ENCODE data around the gene RUFY3.
"Not testable (repeated sequence)": the region's sequence is repeated elsewhere in the genome, so short reads cannot be mapped to it uniquely, and the experiment has no call there.

RUFY3 gene

DNA sequence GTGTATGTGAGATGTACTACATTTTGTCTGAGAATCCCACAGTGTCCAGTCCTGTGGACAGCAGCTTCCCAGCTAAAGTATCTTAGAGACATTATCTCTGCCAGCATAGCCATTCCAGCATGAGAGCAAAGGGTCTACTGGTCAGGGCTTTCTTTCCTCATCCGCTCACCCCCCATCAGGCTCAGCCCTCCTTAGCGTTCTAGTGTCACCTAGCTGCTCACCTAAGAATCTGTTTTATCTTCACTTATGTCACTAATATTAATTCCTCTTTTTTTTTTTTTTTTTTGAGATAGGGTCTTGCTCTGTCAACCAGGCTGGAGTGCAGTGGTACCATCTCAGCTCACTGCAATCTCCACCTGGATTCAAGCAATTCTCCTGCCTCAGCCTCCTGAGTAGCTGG lies 15.6 kb downstream of the RUFY3 start:
- no peak for DNase-seq (ENCODE audit: low spot score)

DNA sequence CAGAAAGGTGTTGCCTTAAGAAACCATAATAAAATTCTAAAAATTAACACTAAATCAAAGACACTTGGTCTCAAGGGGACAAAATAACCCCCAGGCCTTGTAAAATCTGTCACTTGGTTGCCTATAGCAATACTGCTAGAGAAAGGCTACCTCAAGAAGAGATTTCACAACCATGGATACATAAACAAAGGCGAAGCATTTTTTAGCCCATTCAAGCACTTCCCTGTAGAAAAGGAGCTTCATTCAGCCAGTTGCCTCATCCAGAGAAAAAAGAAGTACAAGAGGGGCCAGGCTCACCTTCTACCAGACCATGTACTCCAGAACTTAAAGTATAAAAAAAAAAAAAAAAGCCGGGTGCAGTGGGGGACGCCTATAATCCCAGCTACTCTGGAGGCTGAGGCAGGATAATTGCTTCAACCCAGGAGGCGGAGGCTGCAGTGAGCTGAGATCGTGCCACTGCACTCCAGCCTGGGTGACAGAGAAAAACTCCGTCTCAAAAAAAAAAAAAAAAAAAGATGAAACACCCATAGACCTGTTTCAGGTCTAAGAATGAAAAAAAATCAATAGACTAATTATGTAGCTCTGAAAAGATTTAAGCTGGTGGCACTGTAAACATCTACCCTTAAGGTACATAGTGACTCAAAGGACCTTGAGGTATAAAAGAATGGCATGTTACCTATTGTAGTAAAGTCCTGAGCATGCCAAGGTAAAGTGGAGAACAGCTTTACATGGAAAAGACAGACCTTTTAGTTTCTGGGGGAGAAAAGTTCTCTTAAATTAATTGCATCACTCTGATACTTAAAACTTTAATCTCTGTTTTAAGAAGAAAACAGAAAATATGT lies 18.0 kb downstream of the RUFY3 start:
- DNase-seq (ENCODE audit: low spot score) = no peak

DNA sequence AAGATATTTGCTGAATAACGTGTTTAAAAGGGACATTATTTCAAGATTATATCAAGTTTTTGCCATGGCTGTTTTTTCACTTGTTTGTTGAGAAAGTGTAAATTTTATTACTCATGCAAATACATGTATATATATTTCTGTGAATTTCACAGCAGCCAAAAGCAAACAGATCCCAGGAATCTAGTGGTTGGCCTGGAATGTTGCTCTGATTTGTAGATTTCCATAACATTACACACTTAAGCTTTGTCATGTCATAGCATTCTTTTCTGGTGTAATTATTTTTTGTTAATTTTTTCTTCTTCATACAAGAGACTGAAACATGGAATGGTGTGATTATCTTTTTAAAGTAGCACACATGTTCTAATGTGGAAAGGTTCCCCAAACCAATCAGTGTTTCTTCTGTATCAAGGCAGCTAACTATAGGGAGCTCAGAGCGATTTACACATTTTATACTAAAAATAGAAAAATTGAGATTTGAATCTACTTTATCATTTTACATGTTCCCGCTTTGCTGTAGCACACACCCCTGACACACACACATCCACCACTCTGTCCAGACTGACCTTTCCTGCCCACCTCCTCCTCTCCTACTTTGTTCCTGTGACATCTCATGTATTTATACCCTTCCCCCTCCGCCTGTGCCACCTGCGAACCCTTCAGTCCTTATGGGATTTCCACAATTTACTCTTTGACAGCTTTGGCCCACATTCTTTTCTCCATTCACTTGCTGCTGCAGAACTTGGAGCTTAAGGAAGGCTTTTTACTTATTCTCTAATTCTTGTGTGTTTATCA lies 20.3 kb downstream of the RUFY3 start:
- DNase-seq (ENCODE audit: low spot score) = no peak

DNA sequence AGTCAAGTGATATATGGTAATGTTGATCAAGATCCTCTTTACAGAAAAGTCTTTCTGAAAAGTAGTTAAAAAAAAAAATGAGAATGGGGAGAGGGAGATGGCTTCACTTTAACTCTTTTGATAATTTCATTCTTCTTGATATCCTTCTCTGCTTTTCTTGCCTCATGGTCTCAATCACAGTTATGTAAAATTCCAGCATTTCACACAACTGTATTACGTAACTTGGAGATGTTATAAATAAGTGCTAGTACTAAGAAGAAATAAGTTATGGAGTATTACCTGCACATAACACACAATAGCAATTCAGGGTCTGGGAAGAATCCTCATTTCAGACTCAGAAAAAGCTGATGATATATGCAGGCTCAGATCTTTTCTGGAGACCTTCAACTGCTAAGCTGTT lies 22.0 kb downstream of the RUFY3 start:
- no peak for DNase-seq (ENCODE audit: low spot score)

DNA sequence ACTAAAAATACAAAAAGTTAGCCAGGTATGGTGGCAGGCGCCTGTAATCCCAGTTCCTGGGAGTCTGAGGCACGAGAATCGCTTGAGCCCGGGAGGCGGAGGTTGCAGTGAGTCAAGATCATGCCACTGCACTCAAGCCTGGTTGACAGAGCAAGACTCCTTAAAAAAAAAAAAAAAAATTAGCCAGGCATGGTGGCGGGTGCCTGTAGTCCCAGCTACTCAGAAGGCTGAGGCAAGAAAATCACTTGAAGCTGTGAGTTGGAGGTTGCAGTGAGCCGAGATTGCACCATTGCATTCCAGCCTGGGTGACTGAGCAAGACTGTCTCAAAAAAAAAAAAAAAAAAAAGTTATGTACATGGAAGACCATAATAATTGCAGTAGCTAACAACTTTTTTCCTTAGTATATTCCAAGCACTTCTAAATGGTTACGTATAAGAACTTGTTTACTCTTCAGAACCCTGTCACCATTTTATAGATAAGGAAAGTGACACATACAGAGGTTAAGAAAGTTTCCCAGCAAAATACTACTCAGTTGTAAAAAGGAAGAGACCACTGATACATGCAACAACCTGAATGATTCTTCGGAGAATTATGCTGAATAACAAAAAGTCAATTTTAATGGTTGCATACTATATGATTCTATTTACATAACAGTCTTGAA lies 24.5 kb downstream of the RUFY3 start:
- DNase-seq (ENCODE audit: low spot score) = no peak

GRCh38 chr4:70747874-70748273 lies 26.1 kb downstream of the RUFY3 start:
- DNase-seq (ENCODE audit: low spot score) = no peak

DNA sequence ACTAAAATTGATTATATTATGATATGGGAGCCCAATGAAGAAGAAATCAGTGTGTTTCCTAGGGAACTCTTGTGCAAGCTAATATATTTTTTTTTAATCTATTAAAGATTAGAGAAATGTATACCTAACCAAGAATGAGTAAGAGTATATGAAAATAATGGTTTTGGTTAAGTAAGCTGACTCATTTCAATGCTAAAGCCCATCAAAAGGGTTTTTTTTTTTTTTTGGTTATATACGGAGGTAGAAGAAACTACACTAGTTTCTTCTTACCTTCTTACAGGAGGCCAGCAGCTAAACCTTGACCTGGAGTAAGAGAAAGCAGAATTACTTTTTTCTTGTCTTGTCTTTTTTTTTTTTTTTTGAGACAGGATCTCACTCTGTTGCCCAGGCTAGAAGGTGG lies 27.5 kb downstream of the RUFY3 start:
- no peak for DNase-seq (ENCODE audit: low spot score)

GRCh38 chr4:70752236-70752635 lies 30.5 kb downstream of the RUFY3 start:
- DNase-seq (ENCODE audit: low spot score) = no peak

- no peak for DNase-seq (ENCODE audit: low spot score)
Measured at GRCh38 chr4:70753630-70754029, 31.9 kb downstream of the RUFY3 start.

DNA sequence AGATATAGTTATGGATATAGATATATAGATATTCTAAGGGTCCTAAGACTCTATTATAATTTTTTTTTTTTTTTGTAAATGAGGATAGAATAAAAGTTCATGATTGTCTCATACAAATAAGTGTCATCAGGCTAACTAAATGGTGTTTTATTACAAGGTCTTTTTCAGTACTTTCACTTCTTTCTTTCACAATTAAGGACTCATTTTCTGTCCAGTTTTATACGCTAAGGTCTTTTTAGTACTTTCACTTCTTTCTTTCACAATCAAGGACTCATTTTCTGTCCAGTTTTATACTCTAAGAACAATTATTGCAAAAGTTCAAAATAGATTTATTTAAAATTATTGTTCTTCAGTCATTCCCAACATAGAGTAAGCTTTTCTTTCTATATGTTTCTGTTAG lies 32.7 kb downstream of the RUFY3 start:
- DNase-seq (ENCODE audit: low spot score) = no peak

DNA sequence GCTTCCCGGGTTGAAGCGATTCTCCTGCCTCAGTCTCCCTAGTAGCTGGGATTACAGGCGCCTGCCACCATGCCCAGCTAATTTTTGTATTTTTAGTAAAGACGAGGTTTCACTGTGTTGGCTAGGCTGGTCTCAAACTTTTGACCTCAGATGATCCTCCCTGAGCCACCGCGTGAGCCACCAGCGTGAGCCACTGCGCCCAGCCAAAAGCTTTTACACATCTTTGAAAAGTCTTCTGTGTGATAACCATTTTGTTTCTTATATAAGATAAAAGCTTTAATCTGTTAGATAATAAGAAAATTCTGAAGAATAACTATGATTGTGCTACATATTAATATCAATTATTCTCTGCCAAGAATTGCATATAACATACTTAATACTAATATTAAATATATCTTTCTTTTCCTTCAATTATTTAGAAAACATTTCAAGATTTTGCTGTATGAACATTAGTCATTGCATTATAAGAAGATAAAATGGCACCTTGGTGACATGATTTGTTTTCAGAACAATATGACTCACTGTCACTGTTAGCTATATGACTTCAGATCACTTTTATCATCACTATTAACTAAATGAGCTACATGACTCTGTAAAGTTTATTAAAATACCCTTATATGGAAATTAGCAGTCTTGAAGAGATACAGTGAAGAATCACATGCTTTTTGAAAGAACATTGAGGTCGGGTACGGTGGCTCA lies 33.4 kb downstream of the RUFY3 start:
- no peak for DNase-seq (ENCODE audit: low spot score)

DNA sequence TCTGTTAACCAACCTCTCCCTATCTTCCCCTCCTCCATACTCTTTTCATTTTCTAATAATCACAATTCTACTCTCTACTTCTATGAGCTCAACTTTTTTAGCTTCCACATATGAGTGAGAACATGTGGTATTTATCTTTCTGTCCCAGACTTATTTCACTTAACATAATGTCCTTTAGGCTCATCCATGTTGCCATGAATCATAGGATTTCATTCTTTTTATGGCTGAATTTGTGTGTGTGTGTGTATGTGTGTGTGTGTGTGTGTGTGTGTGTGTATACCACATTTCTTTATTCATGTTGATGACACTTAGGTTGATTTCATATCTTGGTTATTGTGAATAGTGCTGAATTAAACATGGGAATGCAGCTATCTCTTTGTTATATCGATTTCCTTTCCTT lies 37.4 kb downstream of the RUFY3 start:
- DNase-seq (ENCODE audit: low spot score) = no peak

DNA sequence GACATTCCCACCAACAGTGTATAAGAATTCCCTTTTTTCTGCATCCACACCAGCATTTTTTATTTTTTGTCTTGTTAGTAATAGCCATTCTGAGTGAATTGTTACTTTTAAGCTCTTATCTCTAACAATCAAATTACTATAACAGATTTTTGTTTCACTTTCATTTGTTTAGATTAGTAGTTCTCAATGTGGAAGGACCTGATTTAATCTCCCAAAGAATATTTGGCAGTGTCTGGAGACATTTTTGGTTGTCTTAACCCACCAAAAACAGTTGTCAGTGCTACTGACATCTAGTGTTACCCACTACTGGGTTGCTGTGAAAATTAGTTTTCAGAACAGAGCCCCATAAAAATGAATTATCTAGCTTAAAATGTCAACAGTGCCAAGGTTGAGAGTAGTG lies 37.9 kb downstream of the RUFY3 start:
- DNase-seq (ENCODE audit: low spot score) = no peak

- no peak for DNase-seq (ENCODE audit: low spot score)
Measured at GRCh38 chr4:70760662-70761061, 38.9 kb downstream of the RUFY3 start.

DNA sequence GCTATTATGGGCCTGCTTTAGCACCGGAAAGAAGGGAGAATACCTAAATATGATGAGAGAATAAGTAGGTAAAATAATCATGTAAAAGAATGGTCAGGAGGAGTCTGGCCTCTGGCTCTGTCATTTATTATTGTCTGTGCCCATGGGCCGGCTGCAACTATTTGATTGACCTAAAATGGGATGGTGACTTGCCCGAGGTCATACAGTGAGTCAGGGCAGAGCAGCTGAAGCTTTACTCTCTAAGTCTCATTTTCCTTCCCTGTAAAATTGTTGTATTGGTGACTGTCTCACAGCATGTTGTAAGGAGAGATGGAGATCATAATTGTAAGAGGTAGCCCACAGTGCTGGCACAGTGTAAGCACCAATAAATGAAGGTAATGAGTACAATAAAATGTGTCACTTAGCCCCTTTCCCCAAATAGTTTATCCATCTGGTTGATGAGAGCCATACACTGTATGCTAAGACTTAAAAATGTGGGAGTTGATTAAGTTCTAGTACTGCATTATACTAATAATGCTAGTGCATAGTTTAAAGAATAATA lies 39.6 kb downstream of the RUFY3 start:
- no peak for DNase-seq (ENCODE audit: low spot score)

- no peak for DNase-seq (ENCODE audit: low spot score)
Measured at GRCh38 chr4:70765368-70765767, 43.6 kb downstream of the RUFY3 start.

GRCh38 chr4:70768301-70768948 lies 46.7 kb downstream of the RUFY3 start:
- DNase-seq (ENCODE audit: low spot score) = no peak

DNA sequence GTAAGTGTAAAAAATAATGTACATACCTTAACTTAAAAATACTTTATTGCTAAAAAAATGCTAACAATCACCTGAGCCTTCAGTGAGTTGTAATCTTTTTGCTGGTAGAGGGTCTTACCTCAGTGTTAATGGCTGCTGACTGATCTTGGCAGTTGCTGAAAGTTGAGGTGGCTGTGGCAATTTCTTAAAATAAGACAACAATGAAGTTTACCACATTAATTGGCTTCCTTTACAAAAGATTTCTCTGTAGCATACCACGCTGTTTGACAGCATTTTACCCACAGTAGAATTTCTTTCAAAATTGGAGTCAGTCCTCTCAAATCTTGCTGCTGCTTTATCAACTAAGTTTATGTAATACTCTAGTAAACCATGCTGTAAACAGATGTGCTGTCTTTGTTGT lies 47.6 kb downstream of the RUFY3 start:
- not testable (repeated sequence) for DNase-seq (ENCODE audit: low spot score)

DNA sequence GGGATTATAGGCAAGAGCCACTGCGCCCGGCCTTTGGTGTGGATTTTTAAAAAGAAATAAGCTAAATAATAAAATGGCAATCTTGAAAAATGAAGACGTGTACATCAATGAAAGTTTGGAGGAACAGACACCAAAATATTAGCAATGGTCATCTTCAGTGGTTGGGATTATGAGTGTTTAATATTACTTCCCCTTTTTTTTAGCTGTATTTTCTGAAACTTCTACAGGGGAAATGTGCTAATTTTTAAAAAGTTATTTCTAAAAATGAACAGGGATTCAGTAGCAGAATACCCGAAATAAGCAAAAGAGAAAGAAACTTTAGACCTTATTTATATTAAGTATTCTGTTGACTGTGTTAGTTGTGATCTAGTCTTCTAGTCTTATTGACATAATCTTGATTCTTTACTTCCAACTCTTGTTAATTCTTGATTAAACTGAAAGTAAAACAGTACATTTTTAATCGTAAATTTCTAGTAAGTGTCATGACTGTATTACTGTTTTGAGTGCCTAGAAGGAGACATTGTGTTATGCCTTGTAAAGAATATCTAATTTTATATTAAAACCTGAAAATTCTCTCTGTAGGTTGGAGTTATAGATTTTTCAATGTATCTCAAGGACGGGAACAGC lies 51.3 kb downstream of the RUFY3 start:
- no peak for DNase-seq (ENCODE audit: low spot score)

DNA sequence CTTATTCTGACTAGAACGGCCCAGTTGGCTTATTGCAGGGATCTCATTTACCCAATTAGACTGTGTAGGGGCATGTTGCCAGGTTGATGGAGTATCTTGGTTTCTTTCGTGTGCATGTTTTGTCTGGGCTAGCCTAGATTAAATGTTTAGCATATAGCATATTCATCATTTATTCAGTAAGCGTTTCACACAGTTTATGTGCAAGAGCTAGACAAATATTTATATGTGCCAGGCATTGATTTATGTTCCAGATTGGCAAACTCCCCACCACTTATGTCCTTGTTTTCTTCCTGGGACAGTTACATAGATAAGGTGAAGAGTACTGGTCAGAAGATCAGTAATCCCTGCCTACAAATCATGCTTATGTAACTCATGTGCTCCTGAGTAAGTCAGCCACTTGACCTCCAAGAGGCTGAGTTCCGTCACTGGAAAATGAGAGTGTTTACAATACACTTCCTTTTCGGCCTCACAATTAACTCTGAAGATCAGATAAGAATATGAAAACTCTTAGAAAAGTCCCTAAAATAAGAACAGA lies 57.2 kb downstream of the RUFY3 start:
- DNase-seq (ENCODE audit: low spot score) = peak; percentile 28

GRCh38 chr4:70783096-70783495 lies 61.3 kb downstream of the RUFY3 start:
- no peak for DNase-seq (ENCODE audit: low spot score)
